Measurements from ENCODE around the gene KCNK17.

Gene KCNK17

DNA sequence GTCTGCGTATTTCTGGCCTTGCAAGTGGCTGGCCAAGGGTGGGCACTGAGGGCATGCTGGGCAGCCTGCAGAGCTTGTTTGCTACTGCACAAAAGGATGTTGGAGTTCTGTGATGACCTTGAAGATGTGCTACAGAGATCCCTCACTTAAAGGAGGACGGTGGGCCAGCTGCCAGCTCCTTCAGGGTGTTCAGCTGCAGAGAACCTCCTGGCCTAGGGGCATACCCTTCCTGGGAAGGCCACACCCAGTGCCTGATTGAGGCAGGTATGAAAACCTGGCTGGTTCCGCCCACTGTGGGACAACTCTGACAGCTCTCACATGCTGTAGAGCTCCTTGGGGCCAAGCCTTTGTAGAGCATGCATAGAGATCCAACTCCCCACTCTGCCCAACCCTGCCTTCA is 3.0 kb upstream of the KCNK17 start:
- Histone ChIP-seq H2AFZ (no peak overlapping the region), H3K27me3 (ENCODE audit: control insufficient read depth, insufficient read depth, low read length) (peaks cover 14% of the 10 kb centered on the region), H3K4me3 (ENCODE audit: low read depth, low read length) (no peak overlapping the region), H3K4me1 (no peaks in the 10 kb centered on the region), H3K27ac (no peak overlapping the region), H3K9me3 (ENCODE audit: control insufficient read depth, low read length) (no peaks in the 10 kb centered on the region), H3K4me2 (ENCODE audit: low read length) (no peak overlapping the region), H3K36me3 (ENCODE audit: control insufficient read depth, insufficient read depth, low read length) (no peaks in the 10 kb centered on the region), H3K79me2 (no peaks in the 10 kb centered on the region), H3K9ac (no peak overlapping the region)
- TF ChIP-seq, protein P1, sequence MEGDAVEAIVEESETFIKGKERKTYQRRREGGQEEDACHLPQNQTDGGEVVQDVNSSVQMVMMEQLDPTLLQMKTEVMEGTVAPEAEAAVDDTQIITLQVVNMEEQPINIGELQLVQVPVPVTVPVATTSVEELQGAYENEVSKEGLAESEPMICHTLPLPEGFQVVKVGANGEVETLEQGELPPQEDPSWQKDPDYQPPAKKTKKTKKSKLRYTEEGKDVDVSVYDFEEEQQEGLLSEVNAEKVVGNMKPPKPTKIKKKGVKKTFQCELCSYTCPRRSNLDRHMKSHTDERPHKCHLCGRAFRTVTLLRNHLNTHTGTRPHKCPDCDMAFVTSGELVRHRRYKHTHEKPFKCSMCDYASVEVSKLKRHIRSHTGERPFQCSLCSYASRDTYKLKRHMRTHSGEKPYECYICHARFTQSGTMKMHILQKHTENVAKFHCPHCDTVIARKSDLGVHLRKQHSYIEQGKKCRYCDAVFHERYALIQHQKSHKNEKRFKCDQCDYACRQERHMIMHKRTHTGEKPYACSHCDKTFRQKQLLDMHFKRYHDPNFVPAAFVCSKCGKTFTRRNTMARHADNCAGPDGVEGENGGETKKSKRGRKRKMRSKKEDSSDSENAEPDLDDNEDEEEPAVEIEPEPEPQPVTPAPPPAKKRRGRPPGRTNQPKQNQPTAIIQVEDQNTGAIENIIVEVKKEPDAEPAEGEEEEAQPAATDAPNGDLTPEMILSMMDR (IDR thresholded peaks at IDR 0.05) = no peak

DNA sequence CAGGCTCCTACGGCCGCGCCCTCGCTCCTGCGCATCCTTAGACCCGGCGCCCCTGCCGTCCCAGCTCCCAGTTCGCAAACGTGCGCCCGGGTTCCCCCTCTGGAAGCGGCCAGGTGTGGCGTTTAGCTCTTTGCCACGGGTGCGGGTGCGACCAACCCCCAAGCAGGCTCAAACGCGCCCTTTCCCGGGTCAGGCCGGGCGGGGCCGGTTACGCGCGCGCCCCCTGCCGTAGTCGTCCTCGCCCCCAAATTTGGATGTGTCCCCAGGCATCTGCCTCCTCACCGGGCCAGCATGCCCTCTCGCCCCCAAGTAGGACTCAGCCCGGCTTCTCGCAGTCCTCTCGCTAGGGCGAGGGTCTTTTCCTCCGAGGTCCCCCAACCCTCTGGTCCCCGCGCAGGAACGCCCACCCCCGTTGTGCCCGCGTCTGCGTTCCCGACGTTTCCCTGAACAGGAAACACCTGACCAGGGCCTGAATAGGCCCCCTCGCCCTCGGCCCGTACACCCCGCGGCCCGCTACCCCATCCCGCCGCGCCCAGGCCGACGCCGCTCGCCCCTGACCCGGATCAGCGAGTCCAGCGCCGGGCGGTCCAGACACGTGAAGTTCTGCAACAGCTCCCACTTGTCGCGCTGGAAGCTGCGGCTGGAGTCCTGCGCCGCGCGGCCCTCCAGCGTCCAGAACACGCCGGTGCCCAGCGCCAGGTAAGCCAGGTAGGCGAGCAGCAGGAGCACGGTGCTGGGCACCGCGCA is 520 bp downstream of the KCNK17 start:
- peak overlapping the region; percentile 51 for H3K4me2 ChIP-seq (ENCODE audit: low read length)
- H3K9ac ChIP-seq = no peak overlapping the region
- H3K4me1 ChIP-seq = no peaks in the 10 kb centered on the region
- H3K9me3 ChIP-seq (ENCODE audit: control insufficient read depth, low read length) = no peaks in the 10 kb centered on the region
- no peaks in the 10 kb centered on the region for H3K79me2 ChIP-seq
- peak overlapping the region; percentile 14 for H3K4me3 ChIP-seq (ENCODE audit: low read depth, low read length)
- no peak overlapping the region for H3K27ac ChIP-seq
- H2AFZ ChIP-seq = peak overlapping the region; percentile 58
- H3K27me3 ChIP-seq (ENCODE audit: control insufficient read depth, insufficient read depth, low read length) = peaks cover 14% of the 10 kb centered on the region
- no peaks in the 10 kb centered on the region for H3K36me3 ChIP-seq (ENCODE audit: control insufficient read depth, insufficient read depth, low read length)
- TF ChIP-seq, protein P1 (IDR thresholded peaks at IDR 0.05) = no peak

- no peaks in the 10 kb centered on the region for H3K9me3 ChIP-seq (ENCODE audit: control insufficient read depth, low read length)
- no peaks in the 10 kb centered on the region for H3K4me1 ChIP-seq
- H3K4me3 ChIP-seq (ENCODE audit: low read depth, low read length) = no peak overlapping the region
- no peak overlapping the region for H3K9ac ChIP-seq
- TF ChIP-seq, protein P1 (IDR thresholded peaks at IDR 0.05) = no peak
- H2AFZ ChIP-seq = peak overlapping the region; percentile 46
- H3K36me3 ChIP-seq (ENCODE audit: control insufficient read depth, insufficient read depth, low read length) = no peaks in the 10 kb centered on the region
- H3K4me2 ChIP-seq (ENCODE audit: low read length) = peak overlapping the region; percentile 51
- peaks cover 14% of the 10 kb centered on the region for H3K27me3 ChIP-seq (ENCODE audit: control insufficient read depth, insufficient read depth, low read length)
- no peak overlapping the region for H3K27ac ChIP-seq
- no peaks in the 10 kb centered on the region for H3K79me2 ChIP-seq
Observed at GRCh38 chr6:39312912-39313525, 1.2 kb downstream of the KCNK17 start.

DNA sequence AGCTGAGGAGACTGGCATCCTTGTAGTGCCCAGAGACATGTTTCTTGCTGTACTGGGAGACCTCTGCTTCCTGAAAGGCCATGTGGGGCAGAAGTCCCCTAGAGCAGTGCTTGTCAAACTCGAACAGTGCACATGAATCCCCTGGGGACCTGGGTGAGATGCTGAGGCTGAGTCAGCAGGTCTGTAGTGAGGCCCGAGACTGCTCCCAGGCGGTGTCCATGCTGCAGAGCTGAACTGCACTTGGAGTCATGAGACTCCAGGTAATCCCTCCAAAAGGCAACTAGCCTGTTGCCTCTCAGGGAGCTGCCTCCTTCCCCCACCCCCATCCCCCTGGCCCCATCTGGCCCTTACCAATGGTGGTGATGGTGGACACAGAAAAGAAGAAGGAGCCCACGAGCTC is 3.7 kb downstream of the KCNK17 start:
- no peak overlapping the region for H3K4me2 ChIP-seq (ENCODE audit: low read length)
- H3K27me3 ChIP-seq (ENCODE audit: control insufficient read depth, insufficient read depth, low read length) = peaks cover 14% of the 10 kb centered on the region
- H3K9me3 ChIP-seq (ENCODE audit: control insufficient read depth, low read length) = no peaks in the 10 kb centered on the region
- TF ChIP-seq, protein P1 (IDR thresholded peaks at IDR 0.05) = no peak
- H3K9ac ChIP-seq = no peak overlapping the region
- no peaks in the 10 kb centered on the region for H3K79me2 ChIP-seq
- no peak overlapping the region for H3K27ac ChIP-seq
- H3K4me1 ChIP-seq = no peaks in the 10 kb centered on the region
- H3K36me3 ChIP-seq (ENCODE audit: control insufficient read depth, insufficient read depth, low read length) = no peaks in the 10 kb centered on the region
- no peak overlapping the region for H2AFZ ChIP-seq
- no peak overlapping the region for H3K4me3 ChIP-seq (ENCODE audit: low read depth, low read length)
